Ovary (tissue), 3 donors: ENCODE data around the gene EHMT2.

Experiments
- CTCF ChIP-seq, 3 donors: fragments of 450-650 bp in 2 of 3; fragments of 200-600 bp in 1 of 3; IDR thresholded peaks; one replicate each; pipeline versions ENCODE4 v1.5.1 to v1.8.0; 2016 to 2022; ENCODE audit warnings: antibody characterized with exemption in 3 of 3, mild to moderate bottlenecking in 1 of 3
- EP300 ChIP-seq: sonication (generic); formaldehyde crosslinking; IDR thresholded peaks from one replicate; pipeline ENCODE4 v1.6.1; 2017; ENCODE audit warnings: antibody characterized with exemption
- POLR2A ChIP-seq: fragments of 450-650 bp; IDR thresholded peaks from one replicate; pipeline ENCODE4 v1.6.1; 2017; ENCODE audit warnings: antibody characterized with exemption, mild to moderate bottlenecking, moderate library complexity
- donor health status: DM: no; HTN: no; CAD: no.

GRCh38 chr6:31858707-31859106, 38.8 kb downstream of the EHMT2 start:
- no peak for TF ChIP-seq CTCF (IDR thresholded peaks at IDR 0.05)
- no peak for TF ChIP-seq POLR2A
- TF ChIP-seq EP300: no peak
